ENCODE data around the gene FCSK.

FCSK gene

DNA sequence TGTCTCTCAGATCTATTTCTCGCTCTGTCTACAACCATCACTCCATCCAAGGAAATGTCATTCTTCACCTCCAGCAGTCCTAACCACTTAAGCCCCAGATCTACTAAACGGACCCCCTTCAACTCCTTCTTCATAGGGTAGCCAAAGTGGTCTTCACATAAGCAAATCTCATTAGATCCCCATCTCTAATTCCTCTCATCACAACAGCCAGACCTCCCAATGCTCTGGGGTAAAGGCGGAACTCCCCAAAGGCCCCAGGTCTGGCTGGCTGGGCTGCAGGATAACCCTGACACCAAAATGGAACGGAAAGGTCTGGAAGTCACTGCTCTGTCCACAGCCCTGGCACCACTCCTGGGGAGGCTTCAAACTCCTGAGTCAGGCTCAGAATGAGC lies 26.6 kb upstream of the FCSK start:
- TF ChIP-seq, protein P1, sequence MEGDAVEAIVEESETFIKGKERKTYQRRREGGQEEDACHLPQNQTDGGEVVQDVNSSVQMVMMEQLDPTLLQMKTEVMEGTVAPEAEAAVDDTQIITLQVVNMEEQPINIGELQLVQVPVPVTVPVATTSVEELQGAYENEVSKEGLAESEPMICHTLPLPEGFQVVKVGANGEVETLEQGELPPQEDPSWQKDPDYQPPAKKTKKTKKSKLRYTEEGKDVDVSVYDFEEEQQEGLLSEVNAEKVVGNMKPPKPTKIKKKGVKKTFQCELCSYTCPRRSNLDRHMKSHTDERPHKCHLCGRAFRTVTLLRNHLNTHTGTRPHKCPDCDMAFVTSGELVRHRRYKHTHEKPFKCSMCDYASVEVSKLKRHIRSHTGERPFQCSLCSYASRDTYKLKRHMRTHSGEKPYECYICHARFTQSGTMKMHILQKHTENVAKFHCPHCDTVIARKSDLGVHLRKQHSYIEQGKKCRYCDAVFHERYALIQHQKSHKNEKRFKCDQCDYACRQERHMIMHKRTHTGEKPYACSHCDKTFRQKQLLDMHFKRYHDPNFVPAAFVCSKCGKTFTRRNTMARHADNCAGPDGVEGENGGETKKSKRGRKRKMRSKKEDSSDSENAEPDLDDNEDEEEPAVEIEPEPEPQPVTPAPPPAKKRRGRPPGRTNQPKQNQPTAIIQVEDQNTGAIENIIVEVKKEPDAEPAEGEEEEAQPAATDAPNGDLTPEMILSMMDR (IDR thresholded peaks at IDR 0.05; ENCODE audit: extremely low read depth, missing control alignments): no peak
- no peak for DNase-seq (ENCODE audit: low spot score)

DNA sequence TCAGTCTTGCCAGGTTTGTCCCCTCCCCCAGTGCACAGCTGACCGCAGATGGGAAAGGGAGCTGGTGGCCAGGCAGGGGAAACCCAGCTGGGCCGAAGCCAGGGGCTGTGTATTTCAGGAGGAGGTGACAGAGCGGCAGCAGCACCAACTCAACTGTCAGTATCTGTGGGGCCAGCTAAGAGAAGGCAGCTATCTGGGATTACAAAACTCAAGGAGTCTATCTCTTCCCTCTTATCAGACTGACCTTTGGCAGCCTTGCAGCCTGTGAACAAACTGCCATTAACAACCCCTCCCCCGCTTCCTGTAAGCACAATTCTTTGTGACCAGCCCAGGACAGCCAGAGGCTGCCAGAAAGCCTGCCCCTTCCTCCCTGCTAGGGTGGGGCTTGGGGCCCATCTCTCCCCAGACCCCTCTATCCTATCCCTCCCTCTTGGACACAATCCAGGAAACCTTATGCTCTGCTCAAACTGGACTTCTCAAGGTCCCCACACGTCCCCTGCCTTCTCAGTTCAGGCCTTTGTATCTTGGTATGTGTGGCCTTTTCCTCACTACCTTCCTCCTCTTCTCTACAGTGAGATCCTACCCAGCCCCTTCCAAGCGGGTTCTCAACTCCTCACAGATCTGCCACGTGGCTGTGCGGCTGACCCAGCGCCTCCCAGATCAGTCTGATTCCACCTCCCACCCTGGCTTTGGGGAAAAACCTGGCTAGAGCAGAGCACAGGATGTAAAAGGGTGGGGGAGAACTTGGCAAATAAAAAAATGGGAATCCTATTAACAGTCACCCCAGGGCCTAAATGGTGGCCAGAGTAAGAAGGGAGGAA lies 26.0 kb upstream of the FCSK start:
- DNase-seq (ENCODE audit: low spot score): peak; percentile 58
- TF ChIP-seq, protein P1 (IDR thresholded peaks at IDR 0.05; ENCODE audit: extremely low read depth, missing control alignments): no peak

DNA sequence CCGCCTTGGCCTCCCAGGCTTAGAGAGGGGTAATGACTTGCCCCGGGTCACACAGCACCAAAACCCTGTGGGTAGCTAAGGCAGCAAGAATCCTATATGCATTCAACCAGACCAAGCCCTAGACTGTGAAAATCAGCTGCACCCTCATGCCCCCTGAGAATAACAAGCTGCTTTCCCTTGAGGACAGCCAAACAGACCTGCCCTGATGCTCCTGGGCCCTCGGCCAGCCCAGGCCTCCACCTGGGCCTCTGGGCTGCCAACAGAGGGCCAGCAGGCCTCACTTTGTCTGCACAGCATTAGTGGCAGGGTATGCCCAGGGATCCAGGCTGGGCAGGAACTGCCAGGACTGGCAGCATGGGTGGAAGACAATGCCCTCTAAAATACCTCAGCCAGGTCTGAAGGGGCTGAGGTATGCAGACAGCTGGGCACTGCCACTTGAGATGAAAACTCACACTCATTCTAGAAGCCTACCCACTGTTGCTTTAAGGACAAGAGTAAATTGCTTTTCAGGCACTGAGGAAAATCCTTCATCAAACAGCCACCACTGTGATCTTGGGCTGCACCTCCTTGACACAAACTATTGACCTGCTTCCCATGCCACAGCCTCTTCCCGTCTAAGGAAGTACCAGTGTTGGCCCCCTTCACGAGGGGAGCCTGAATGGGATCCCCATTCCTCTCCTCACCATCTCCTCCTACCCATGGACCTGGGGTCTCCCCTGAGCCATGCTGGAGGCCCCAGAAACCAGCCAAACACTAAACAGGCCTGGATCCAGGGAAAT lies 24.3 kb upstream of the FCSK start:
- no peak for DNase-seq (ENCODE audit: low spot score)
- TF ChIP-seq, protein P1 (IDR thresholded peaks at IDR 0.05; ENCODE audit: extremely low read depth, missing control alignments): no peak

DNA sequence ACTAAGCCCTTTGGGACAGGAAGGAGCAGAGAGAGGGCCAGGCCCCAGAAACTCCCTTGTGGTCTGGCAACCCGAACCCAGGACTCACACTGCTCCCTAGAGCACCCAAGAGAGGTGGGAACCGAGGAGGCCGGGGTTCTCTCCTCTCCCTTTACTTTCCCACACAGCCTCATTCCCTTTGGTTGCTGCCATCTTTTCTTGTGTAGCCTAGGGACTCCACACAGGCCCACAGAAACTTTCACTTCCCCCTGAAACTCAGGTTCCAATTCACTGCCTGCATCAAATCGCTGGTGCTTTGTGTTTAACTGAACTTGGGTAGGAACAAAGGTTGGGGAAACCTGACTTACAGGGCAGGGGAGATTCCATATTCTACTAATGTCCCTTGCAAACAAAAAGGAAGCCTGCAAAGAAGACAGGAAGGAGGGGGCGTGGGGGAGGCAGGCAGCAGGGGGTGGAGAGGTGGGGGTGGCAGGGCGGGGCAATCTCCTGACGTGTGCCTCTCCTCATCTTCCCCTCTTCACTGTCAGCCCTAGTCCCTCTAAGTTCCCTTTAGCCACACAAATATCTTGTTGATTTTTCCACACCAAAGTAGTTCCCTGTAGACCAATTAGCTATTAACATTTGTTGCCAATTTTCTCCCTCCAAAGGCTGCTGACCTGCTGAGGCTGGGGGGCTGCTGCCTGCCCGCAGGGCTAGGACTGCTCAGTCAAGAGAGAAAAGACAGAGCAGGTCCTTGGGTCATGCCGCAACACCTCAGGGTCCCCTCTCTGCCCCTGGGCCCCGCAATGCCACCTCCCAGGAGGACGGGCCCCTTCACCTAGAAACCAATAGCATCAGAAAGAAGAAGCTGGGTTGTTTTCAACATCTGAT lies 23.5 kb upstream of the FCSK start:
- TF ChIP-seq, protein P1 (IDR thresholded peaks at IDR 0.05; ENCODE audit: extremely low read depth, missing control alignments): no peak
- DNase-seq (ENCODE audit: low spot score): peak; percentile 79

DNA sequence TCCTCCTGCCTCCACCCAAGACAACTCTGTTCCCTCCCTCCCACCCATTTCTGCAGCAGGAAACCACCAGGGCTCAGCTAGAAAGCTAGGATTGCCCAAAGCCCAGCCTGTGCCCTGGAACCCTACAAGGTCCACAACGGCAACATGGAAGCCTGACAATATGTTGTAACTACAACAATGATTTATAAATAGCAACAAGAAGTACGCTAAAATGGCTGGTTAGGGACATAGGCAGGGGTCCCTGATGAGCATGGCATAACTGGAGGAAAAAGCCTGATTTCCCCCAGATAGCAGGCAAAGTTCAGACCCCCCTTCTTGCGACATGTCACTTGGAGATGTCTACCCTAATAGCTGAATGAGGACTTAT lies 22.1 kb upstream of the FCSK start:
- TF ChIP-seq, protein P1 (IDR thresholded peaks at IDR 0.05; ENCODE audit: extremely low read depth, missing control alignments): no peak
- no peak for DNase-seq (ENCODE audit: low spot score)

GRCh38 chr16:70432723-70433457 lies 21.5 kb upstream of the FCSK start:
- DNase-seq (ENCODE audit: low spot score): no peak

More at GRCh38 chr16:70432723-70433457, 21.5 kb upstream of the FCSK start:
- TF ChIP-seq, protein P1 (IDR thresholded peaks at IDR 0.05; ENCODE audit: extremely low read depth, missing control alignments): no peak
